B cell (primary cell): Measurements from ENCODE around the gene LEMD1. TPM values are rescaled to one million over a fixed set of nuclear protein-coding genes. Genes with fewer than 3 reads are reported as not detected.

ENCODE experiments used
- ATAC-seq: fragments of 200-7000 bp; cut with Tn5 transposase; one replicate; pipeline ENCODE4 v1.10.0; 2021; ENCODE audit warnings: low read depth, mild to moderate bottlenecking, moderate number of reproducible peaks, moderate library complexity
- CTCF ChIA-PET: fragments of 350-600 bp; sonication (Branson Sonifier 250); formaldehyde crosslinking; loops from one replicate; lab custom pipeline; 2021; ENCODE audit warnings: antibody characterized with exemption, inconsistent platforms; lab: Charles Lee
- POLR2A ChIA-PET: fragments of 350-600 bp; sonication (Branson Sonifier 250); formaldehyde crosslinking; loops from one replicate; lab custom pipeline; 2021; ENCODE audit warnings: antibody characterized with exemption; lab: Charles Lee
- DNase-seq: peaks from one replicate; pipeline ENCODE4 v3.0.0; 2013
- H2AFZ ChIP-seq: 2 replicates; pipeline ENCODE4 v1.6.1; 2012; ENCODE audit warnings: mild to moderate bottlenecking, low read depth, low read length; ENCODE audit not compliant: insufficient read depth, poor library complexity, severe bottlenecking
- H3K27ac ChIP-seq, 2 donors: 1 replicate in 1 of 2; 2 replicates in 1 of 2; pipeline ENCODE4 v1.5.1; 2012 to 2013; ENCODE audit warnings: low read length in 2 of 2, mild to moderate bottlenecking in 2 of 2, moderate library complexity in 1 of 2
- H3K27me3 ChIP-seq, 4 experiments: fragments of 200-600 bp in 1 of 4; sonication (generic) in 1 of 4; replicated peaks in 1 of 4; 1 replicate in 2 of 4; 2 replicates in 2 of 4; pipeline versions ENCODE4 v1.6.1 to v1.7.0; 2013 to 2016; ENCODE audit warnings: low read length in 3 of 4, mild to moderate bottlenecking in 2 of 4, mixed read lengths in 1 of 4, moderate library complexity in 1 of 4; ENCODE audit not compliant: insufficient read depth in 4 of 4, control insufficient read depth in 3 of 4; ENCODE audit errors: control extremely low read depth in 1 of 4
- H3K36me3 ChIP-seq, 2 experiments: replicated peaks in 1 of 2; 1 replicate in 1 of 2; 2 replicates in 1 of 2; pipeline versions ENCODE4 v1.6.1 to v1.7.1; 2013; ENCODE audit warnings: low read length in 1 of 2; ENCODE audit not compliant: insufficient read depth in 2 of 2, control insufficient read depth in 1 of 2; ENCODE audit errors: control extremely low read depth in 1 of 2, extremely low read depth in 1 of 2
- H3K4me1 ChIP-seq, 2 donors: fragments of 200-600 bp in 1 of 2; sonication (generic) in 1 of 2; 1 replicate in 1 of 2; 2 replicates in 1 of 2; pipeline versions ENCODE4 v1.5.1 to v1.6.1; 2013 to 2017; ENCODE audit warnings: low read length in 2 of 2; ENCODE audit not compliant: control insufficient read depth in 2 of 2, insufficient read depth in 2 of 2
- H3K4me2 ChIP-seq: replicated peaks from 2 replicates; pipeline ENCODE3; 2012; ENCODE audit warnings: mild to moderate bottlenecking, low read depth, low read length; ENCODE audit not compliant: poor library complexity, severe bottlenecking
- H3K4me3 ChIP-seq, 5 experiments: fragments of 200-600 bp in 1 of 5; sonication (generic) in 1 of 5; 1 replicate in 3 of 5; 2 replicates in 2 of 5; pipeline versions ENCODE4 v1.5.1 to v1.7.0; 2011 to 2016; ENCODE audit warnings: low read length in 4 of 5, mild to moderate bottlenecking in 4 of 5, low read depth in 2 of 5, control low read depth in 1 of 5, moderate library complexity in 1 of 5; ENCODE audit not compliant: insufficient read depth in 1 of 5; ENCODE audit errors: control extremely low read depth in 1 of 5, extremely low read depth in 1 of 5
- H3K79me2 ChIP-seq: fragments of 200-600 bp; sonication (generic); one replicate; pipeline ENCODE4 v1.6.0; 2016; ENCODE audit warnings: low read length; ENCODE audit not compliant: control insufficient read depth, insufficient read depth
- H3K9ac ChIP-seq: fragments of 200-600 bp; sonication (generic); 2 replicates; pipeline ENCODE4 v1.6.1; 2017; ENCODE audit warnings: mild to moderate bottlenecking, low read length, moderate library complexity
- H3K9me3 ChIP-seq, 3 donors: one replicate each; pipeline versions ENCODE4 v1.6.1 to v1.7.1; 2013; ENCODE audit warnings: low read length in 2 of 3; ENCODE audit not compliant: control insufficient read depth in 2 of 3, insufficient read depth in 1 of 3; ENCODE audit errors: control extremely low read depth in 1 of 3
- H4K20me1 ChIP-seq: 2 replicates; pipeline ENCODE4 v1.6.0; 2012; ENCODE audit warnings: mild to moderate bottlenecking, low read length; ENCODE audit not compliant: insufficient read depth, control insufficient read depth, poor library complexity, severe bottlenecking
- H3K27ac Mint-ChIP-seq: one replicate; pipeline ENCODE4 v1.8.0; 2021; ENCODE audit warnings: mixed read lengths
- H3K27me3 Mint-ChIP-seq: one replicate; pipeline ENCODE4 v1.8.0; 2021; ENCODE audit warnings: mixed read lengths
- H3K4me1 Mint-ChIP-seq: one replicate; pipeline ENCODE4 v1.8.0; 2021; ENCODE audit warnings: mixed read lengths
- H3K4me3 Mint-ChIP-seq: one replicate; pipeline ENCODE4 v1.8.0; 2021; ENCODE audit warnings: mixed read lengths
- H3K9me3 Mint-ChIP-seq: one replicate; pipeline ENCODE4 v1.8.0; 2022; ENCODE audit warnings: mixed read lengths; ENCODE audit not compliant: insufficient read depth
- CTCF ChIP-seq: fragments of 200-600 bp; IDR thresholded peaks from one replicate; pipeline ENCODE4 v1.8.0; 2022; ENCODE audit warnings: antibody characterized with exemption, mild to moderate bottlenecking
- EZH2 ChIP-seq: IDR thresholded peaks from 2 replicates; pipeline ENCODE4 v1.6.1; 2012; ENCODE audit warnings: borderline replicate concordance, low read depth, mild to moderate bottlenecking, moderate library complexity, low read length; ENCODE audit not compliant: insufficient read depth, poor library complexity, severe bottlenecking
- WGBS: methylation state at CpG from one replicate; pipeline ENCODE4 v1.1.5; 2013; ENCODE audit warnings: missing lambda C conversion rate; ENCODE audit not compliant: insufficient coverage; 5-methylcytosine and 5-hydroxymethylcytosine counted together
- intact Hi-C: fragments of 100-400 bp; cut with micrococcal nuclease; formaldehyde crosslinking; loops from one replicate; pipeline ENCODE4 v1.10.0; 2022
- polyA plus RNA-seq: library from polyadenylated mRNA; depleted of rRNA; stranded (reverse); fragments of >200 nt; gene quantifications from 2 replicates; pipeline ENCODE4 v1.2.3, GENCODE V29; 2012
- total RNA-seq, 2 donors: library from RNA; stranded (reverse); fragments of 120-200 nt in 1 of 2; gene quantifications; 1 replicate in 1 of 2; 2 replicates in 1 of 2; pipeline versions ENCODE4 v1.2.3 to v1.2.4, GENCODE V29; 2013 to 2022

The LEMD1 gene
- total and polyA plus RNA-seq, 2 donors (not counting 1 experiment from before 2014, with no cell fraction given): 0.57 TPM; not detected in 1

- POLR2A ChIA-PET: interaction anchor here (0.6 kb wide), 1 partner anchor 215 kb away, joined by 3 read pairs; no protein-coding TSS in a partner anchor
- no peaks in the 10 kb centered on the region for H3K79me2 ChIP-seq
- no peak overlapping the region for H3K9ac ChIP-seq
- Mint-ChIP-seq H3K27me3 (peaks cover 9% of the 10 kb centered on the region), H3K27ac (no peak overlapping the region), H3K4me3 (no peak overlapping the region), H3K4me1 (peaks cover 45% of the 10 kb centered on the region), H3K9me3 (no peaks in the 10 kb centered on the region)
- H3K9me3 ChIP-seq: peaks cover 0 to 9% (median 0%) of the 10 kb centered on the region in 3 donors
- intact Hi-C loops: no loop called here
- H4K20me1 ChIP-seq: no peaks in the 10 kb centered on the region
- H3K27me3 ChIP-seq: peaks cover 0 to 20% (median 2%) of the 10 kb centered on the region in 4 experiments
- CTCF ChIA-PET: interaction anchor here (1.5 to 17.1 kb wide), 3 partner anchors 13 to 90 kb away, joined by 6 to 134 read pairs (median 16); no protein-coding TSS in a partner anchor
- ATAC-seq (no peak), DNase-seq (no peak)
- WGBS: 50% methylated on average over 2 of the region's 7 CpGs
- no peak overlapping the region for H3K27ac ChIP-seq
- H3K36me3 ChIP-seq: no peaks in the 10 kb centered on the region
- no peak for TF ChIP-seq EZH2
- no peak for TF ChIP-seq CTCF
- peaks cover 44 to 51% of the 10 kb centered on the region in 2 donors for H3K4me1 ChIP-seq
- no peak overlapping the region for H3K4me2 ChIP-seq
- no peak overlapping the region for H3K4me3 ChIP-seq
- no peak overlapping the region for H2AFZ ChIP-seq
Measured at GRCh38 chr1:205443585-205444299, 21.9 kb upstream of the LEMD1 start.
